H1 (cell line): ENCODE results near the gene FGF14. TPM values are rescaled to one million over a fixed set of nuclear protein-coding genes. Genes with fewer than 3 reads are reported as not detected.

Experiments used
- BCL11A ChIP-seq, 2 experiments: IDR thresholded peaks; one replicate each; pipeline ENCODE4 v1.6.1; 2011; ENCODE audit warnings: low read depth in 2 of 2, low read length in 2 of 2, mild to moderate bottlenecking in 2 of 2
- CHD1 ChIP-seq: IDR thresholded peaks from 2 replicates; pipeline ENCODE4 v1.6.1; 2012; ENCODE audit warnings: low read depth, low read length, improper control_type of control experiment
- CREB1 ChIP-seq: IDR thresholded peaks from 2 replicates; pipeline ENCODE4 v1.6.1; 2012; ENCODE audit warnings: inconsistent platforms
- CTBP2 ChIP-seq: IDR thresholded peaks from 2 replicates; pipeline ENCODE4 v1.7.0; 2011; ENCODE audit warnings: borderline replicate concordance, mild to moderate bottlenecking, moderate library complexity, mixed read lengths, low read length; ENCODE audit not compliant: insufficient read depth, insufficient read length
- EP300 ChIP-seq, 2 experiments: IDR thresholded peaks; 1 replicate in 1 of 2; 2 replicates in 1 of 2; pipeline ENCODE4 v1.6.1; 2011 to 2012; ENCODE audit warnings: low read depth in 2 of 2, low read length in 2 of 2, mild to moderate bottlenecking in 2 of 2, borderline replicate concordance in 1 of 2, inconsistent platforms in 1 of 2, moderate library complexity in 1 of 2
- HDAC2 ChIP-seq, 2 experiments: fragments of 300-600 bp in 1 of 2; sonication (generic) in 1 of 2; IDR thresholded peaks; 2 replicates each; pipeline ENCODE4 v1.6.1; 2011 to 2012; ENCODE audit warnings: low read depth in 2 of 2, low read length in 2 of 2, mild to moderate bottlenecking in 2 of 2, moderate library complexity in 2 of 2, borderline replicate concordance in 1 of 2, inconsistent platforms in 1 of 2
- HDAC6 ChIP-seq: IDR thresholded peaks from one replicate; pipeline ENCODE4 v1.7.1; 2012; ENCODE audit warnings: low read depth, mild to moderate bottlenecking, inconsistent platforms, low read length, moderate library complexity
- KDM4A ChIP-seq: IDR thresholded peaks from one replicate; pipeline ENCODE4 v1.7.1; 2012; ENCODE audit warnings: low read depth, mild to moderate bottlenecking, moderate library complexity, low read length, inconsistent platforms; ENCODE audit not compliant: severe bottlenecking
- ZNF274 ChIP-seq: IDR thresholded peaks from 2 replicates; pipeline ENCODE4 v1.7.0; 2012; ENCODE audit warnings: low read length, borderline replicate concordance; ENCODE audit errors: extremely low read depth
- polyA plus RNA-seq, 7 experiments: library from polyadenylated mRNA; depleted of rRNA in 3 of 7; stranded (reverse) in 5 of 7; unstranded in 2 of 7; fragments of >200 nt in 5 of 7; fragments of 200-250 nt in 2 of 7; gene quantifications; 1 replicate in 5 of 7; 2 replicates in 1 of 7; 4 replicates in 1 of 7; pipeline versions ENCODE4 v1.2.1 to v1.2.3, GENCODE V29; 2011 to 2013; ENCODE audit warnings: missing spikeins in 2 of 7, mixed read lengths in 2 of 7
- total RNA-seq: library from RNA; stranded (reverse); fragmentation: NEBNext Ultra II Directional; extraction: Animal tissue kit (Norgen Biotek cat#: 25700); gene quantifications from 2 replicates; pipeline ENCODE4 v1.2.1, GENCODE V29; 2021

FGF14 gene
- total and polyA plus RNA-seq, 2 of the 8 experiments (the other 6 are each of a cell fraction or from before 2014, with no cell fraction given) = 0.05 to 0.58 TPM

GRCh38 chr13:101811881-101812280 lies 590.0 kb downstream of the FGF14 start (continued):
- TF ChIP-seq EP300 (IDR thresholded peaks at IDR 0.05; ENCODE audit: borderline replicate concordance in 1 of 2, low read depth in 2 of 2, low read length in 2 of 2) (no peak), CTBP2 (no peak), HDAC2 (IDR thresholded peaks at IDR 0.05; ENCODE audit: borderline replicate concordance in 1 of 2, low read depth in 2 of 2, low read length in 2 of 2) (no peak), HDAC6 (no peak), BCL11A (IDR thresholded peaks at IDR 0.05; ENCODE audit: low read depth in 2 of 2, low read length in 2 of 2) (no peak), CREB1 (no peak), KDM4A (no peak), ZNF274 (no peak), CHD1 (no peak)
